ENCODE measurements around the gene PTP4A2. TPM values are rescaled to one million over a fixed set of nuclear protein-coding genes. Genes with fewer than 3 reads are reported as not detected.

The PTP4A2 gene
- total and polyA plus RNA-seq, 8 donors: 78.6 to 330 (median 167) TPM

DNA sequence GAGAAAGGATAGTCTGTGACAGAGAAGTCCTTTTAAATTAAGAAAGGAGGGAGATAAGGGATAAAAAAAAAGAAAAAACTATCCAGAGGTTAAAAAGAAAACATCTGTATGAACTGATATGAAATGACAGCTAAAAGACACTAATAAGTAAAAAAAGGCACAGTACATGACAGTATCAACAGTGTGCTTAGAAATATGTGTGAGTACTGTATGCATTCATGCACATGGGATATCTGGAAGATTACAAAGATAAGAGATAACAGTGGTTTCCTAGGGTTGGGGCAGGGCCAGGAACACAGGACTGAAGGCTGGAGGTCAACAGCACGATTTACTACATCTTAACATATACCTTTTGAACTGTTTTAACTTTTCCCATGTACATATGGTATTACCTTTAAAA, 13.3 kb downstream of the PTP4A2 start:
- TF ChIP-seq EP300 (IDR thresholded peaks at IDR 0.05): no peak
- TF ChIP-seq POLR2AphosphoS5 (IDR thresholded peaks at IDR 0.05): peak in 1 of 3 donors; percentile 6
- H3K9me3 ChIP-seq: no peaks in the 10 kb centered on the region
- peak in 1 of 2 donors; percentile 33 for DNase-seq
- no peak overlapping the region for H3K4me3 ChIP-seq
- peaks cover 0 to under 1% (median 0%) of the 10 kb centered on the region in 4 donors for H3K36me3 ChIP-seq
- H3K4me1 ChIP-seq: peaks cover 66 to 98% (median 85%) of the 10 kb centered on the region in 4 donors
- no peaks in the 10 kb centered on the region for H3K27me3 ChIP-seq
- intact Hi-C loops (cut with DNase I; ENCODE audit: low total_unique reads): no loop called here
- H3K27ac ChIP-seq: peak overlapping the region in 3 of 5 donors; percentile 52 to 99 (median 60)
- 13 to 26% (median 19%) methylated on average over 1 of the region's 1 CpG for WGBS, 5 donors

GRCh38 chr1:31923901-31924535, 14.2 kb downstream of the PTP4A2 start:
- Histone ChIP-seq H3K9me3 (no peaks in the 10 kb centered on the region), H3K27me3 (no peaks in the 10 kb centered on the region), H3K27ac (peak overlapping the region in 4 of 5 donors; percentile 29 to 99 (median 32)), H3K36me3 (peaks cover 0 to 9% (median 2%) of the 10 kb centered on the region in 4 donors), H3K4me3 (no peak overlapping the region), H3K4me1 (peaks cover 59 to 89% (median 78%) of the 10 kb centered on the region in 4 donors)
- peak in 1 of 2 donors; percentile 55 for DNase-seq
- intact Hi-C loops (cut with DNase I; ENCODE audit: low total_unique reads): no loop called here
- TF ChIP-seq EP300 (IDR thresholded peaks at IDR 0.05): no peak
- TF ChIP-seq POLR2A (IDR thresholded peaks at IDR 0.05): no peak
- no peak for TF ChIP-seq CTCF (IDR thresholded peaks at IDR 0.05)
- TF ChIP-seq POLR2AphosphoS5 (IDR thresholded peaks at IDR 0.05): no peak
- WGBS, 5 donors: 29 to 49% (median 36%) methylated on average over 2 of the region's 2 CpGs

- DNase-seq: no peak
- no peaks in the 10 kb centered on the region for H3K27me3 ChIP-seq
- peaks cover 40 to 74% (median 50%) of the 10 kb centered on the region in 4 donors for H3K4me1 ChIP-seq
- intact Hi-C loops (cut with DNase I; ENCODE audit: low total_unique reads): no loop called here
- no peaks in the 10 kb centered on the region for H3K9me3 ChIP-seq
- TF ChIP-seq CTCF (IDR thresholded peaks at IDR 0.05): no peak
- no peak for TF ChIP-seq POLR2AphosphoS5 (IDR thresholded peaks at IDR 0.05)
- no peak for TF ChIP-seq EP300 (IDR thresholded peaks at IDR 0.05)
- peaks cover 4 to 33% (median 30%) of the 10 kb centered on the region in 4 donors for H3K36me3 ChIP-seq
- WGBS, 5 donors: 44 to 57% (median 50%) methylated on average over 2 of the region's 2 CpGs
- no peak overlapping the region for H3K4me3 ChIP-seq
- H3K27ac ChIP-seq: peak overlapping the region in 3 of 5 donors; percentile 32 to 70 (median 61)
Measured at GRCh38 chr1:31920956-31921355, 17.2 kb downstream of the PTP4A2 start.

DNA sequence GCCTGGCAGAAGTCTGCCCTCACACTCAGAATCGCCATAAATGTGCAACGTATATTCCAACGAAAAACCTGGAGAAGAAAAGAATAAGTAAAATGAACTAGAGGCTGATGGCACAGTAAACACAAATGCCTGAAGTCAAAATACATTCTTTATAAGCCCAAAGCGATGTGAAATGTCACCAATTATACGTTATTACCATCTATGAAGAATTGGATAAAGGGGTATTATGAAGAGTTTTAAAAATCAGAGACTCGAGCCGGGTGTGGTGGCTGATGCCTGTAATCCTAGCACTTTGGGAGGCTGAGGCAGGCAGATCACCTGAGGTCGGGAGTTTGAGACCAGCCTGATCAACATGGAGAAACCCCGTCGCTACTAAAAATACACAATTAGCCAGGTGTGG, 18.6 kb downstream of the PTP4A2 start:
- Histone ChIP-seq H3K27me3 (no peaks in the 10 kb centered on the region), H3K4me3 (no peak overlapping the region), H3K36me3 (peaks cover 8 to 46% (median 44%) of the 10 kb centered on the region in 4 donors), H3K4me1 (peaks cover 27 to 66% (median 36%) of the 10 kb centered on the region in 4 donors), H3K9me3 (no peaks in the 10 kb centered on the region), H3K27ac (no peak overlapping the region)
- no peak for DNase-seq
- TF ChIP-seq CTCF (IDR thresholded peaks at IDR 0.05): no peak
- no peak for TF ChIP-seq EP300 (IDR thresholded peaks at IDR 0.05)
- 92 to 97% (median 96%) methylated on average over 10 of the region's 10 CpGs for WGBS, 5 donors
- intact Hi-C loops (cut with DNase I; ENCODE audit: low total_unique reads): no loop called here

GRCh38 chr1:31915438-31915837, 22.7 kb downstream of the PTP4A2 start:
- intact Hi-C loops (cut with DNase I; ENCODE audit: low total_unique reads): no loop called here
- Histone ChIP-seq H3K9me3 (no peaks in the 10 kb centered on the region), H3K27ac (no peak overlapping the region), H3K4me3 (no peak overlapping the region), H3K27me3 (no peaks in the 10 kb centered on the region), H3K36me3 (peaks cover 16 to 83% (median 76%) of the 10 kb centered on the region in 4 donors), H3K4me1 (peaks cover 22 to 66% (median 32%) of the 10 kb centered on the region in 4 donors)
- no peak for DNase-seq
- no peak for TF ChIP-seq EP300 (IDR thresholded peaks at IDR 0.05)
- no peak for TF ChIP-seq CTCF (IDR thresholded peaks at IDR 0.05)
- TF ChIP-seq POLR2A (IDR thresholded peaks at IDR 0.05): no peak
- no peak for TF ChIP-seq POLR2AphosphoS5 (IDR thresholded peaks at IDR 0.05)
- 77 to 95% (median 93%) methylated on average over 4 of the region's 4 CpGs for WGBS, 5 donors
